Pancreas (tissue), 10 donors: ENCODE data around the gene SCIN. TPM values are rescaled to one million over a fixed set of nuclear protein-coding genes. Genes with fewer than 3 reads are reported as not detected.
"Not testable (repeated sequence)": the region's sequence is repeated elsewhere in the genome, so short reads cannot be mapped to it uniquely, and the experiment has no call there.

Experiments used
- ATAC-seq, 4 donors: fragments of 200-7000 bp; cut with Tn5 transposase; one replicate each; pipeline versions ENCODE4 v1.8.0 to v1.9.1; 2020; ENCODE audit warnings: mild to moderate bottlenecking in 4 of 4, moderate library complexity in 4 of 4
- DNase-seq, 6 donors: peaks; one replicate each; pipeline ENCODE4 v3.0.0-alpha.2; 2020
- FAIRE-seq: peaks from 2 replicates; lab custom pipeline; 2012; peaks lifted over from hg19 to GRCh38; lab: Jason Lieb, UNC
- H3K27ac ChIP-seq, 4 donors: fragments of 200-600 bp; sonication (generic); 1 replicate in 3 of 4; 2 replicates in 1 of 4; pipeline versions ENCODE4 v1.5.0 to v1.8.0; 2020
- H3K27me3 ChIP-seq, 4 donors: fragments of 200-600 bp; one replicate each; pipeline ENCODE4 v1.8.0; 2021
- H3K36me3 ChIP-seq, 3 donors: fragments of 200-600 bp; sonication (generic) in 1 of 3; one replicate each; pipeline versions ENCODE4 v1.5.0 to v1.8.0; 2020 to 2021
- H3K4me1 ChIP-seq, 3 donors: fragments of 200-600 bp; one replicate each; pipeline ENCODE4 v1.8.0; 2021
- H3K4me3 ChIP-seq, 4 donors: fragments of 200-600 bp; sonication (generic) in 2 of 4; one replicate each; pipeline versions ENCODE4 v1.5.0 to v1.8.0; 2020 to 2021
- H3K9me3 ChIP-seq, 4 donors: fragments of 200-600 bp; one replicate each; pipeline ENCODE4 v1.8.0; 2021
- whole genome bisulfite sequencing, 2 donors: extraction: QIAGEN DNeasy Blood & Tissue Kit; methylation state at CpG; one replicate each; pipeline ENCODE4 v1.1.7; 2013; 5-methylcytosine and 5-hydroxymethylcytosine counted together
- intact Hi-C, 3 donors: fragments of 100-400 bp; cut with DNase I; formaldehyde crosslinking; loops; one replicate each; pipeline versions ENCODE4 v1.11.1 to v1.14.2; 2022
- polyA plus RNA-seq, 2 donors: library from polyadenylated mRNA; stranded (reverse); fragments of 200-250 nt; gene quantifications; one replicate each; pipeline ENCODE4 v1.2.3, GENCODE V29; 2013
- total RNA-seq, 6 donors: library from RNA; stranded (reverse); fragmentation: NEBNext Ultra II Directional in 4 of 6; extraction: Animal tissue kit (Norgen Biotek cat#: 25700) in 4 of 6; gene quantifications; one replicate each; pipeline versions ENCODE4 v1.2.1 to v1.2.4, GENCODE V29; 2021 to 2023
- TF ChIP-seq, protein P1 (sequence below), 4 donors: fragments of 200-600 bp; sonication (generic) in 3 of 4; IDR thresholded peaks; one replicate each; pipeline versions ENCODE4 v1.5.0 to v1.8.0; 2021; ENCODE audit warnings: antibody characterized with exemption in 4 of 4
- donor health status: healthy with polysubstance abuse.
- donor health status: DM: no; HTN: no; CAD: no; lungs with moderate emphysema.
- donor health status: DM: no; HTN: no; CAD: no.
- donor health status: control.
- donor health status: control.
- donor health status: Bipolar disorder and iron deficiency.
- donor health status: DM: yes; HTN: yes; CAD: no.
- donor health status: DM: no; HTN: no; CAD: no.
- donor health status: DM: no; HTN: no; CAD: no.
- donor health status: DM: yes; HTN: yes; CAD: no.

Gene SCIN
- total and polyA plus RNA-seq, 8 donors, result 0.39 to 6.1 (median 1.1) TPM

DNA sequence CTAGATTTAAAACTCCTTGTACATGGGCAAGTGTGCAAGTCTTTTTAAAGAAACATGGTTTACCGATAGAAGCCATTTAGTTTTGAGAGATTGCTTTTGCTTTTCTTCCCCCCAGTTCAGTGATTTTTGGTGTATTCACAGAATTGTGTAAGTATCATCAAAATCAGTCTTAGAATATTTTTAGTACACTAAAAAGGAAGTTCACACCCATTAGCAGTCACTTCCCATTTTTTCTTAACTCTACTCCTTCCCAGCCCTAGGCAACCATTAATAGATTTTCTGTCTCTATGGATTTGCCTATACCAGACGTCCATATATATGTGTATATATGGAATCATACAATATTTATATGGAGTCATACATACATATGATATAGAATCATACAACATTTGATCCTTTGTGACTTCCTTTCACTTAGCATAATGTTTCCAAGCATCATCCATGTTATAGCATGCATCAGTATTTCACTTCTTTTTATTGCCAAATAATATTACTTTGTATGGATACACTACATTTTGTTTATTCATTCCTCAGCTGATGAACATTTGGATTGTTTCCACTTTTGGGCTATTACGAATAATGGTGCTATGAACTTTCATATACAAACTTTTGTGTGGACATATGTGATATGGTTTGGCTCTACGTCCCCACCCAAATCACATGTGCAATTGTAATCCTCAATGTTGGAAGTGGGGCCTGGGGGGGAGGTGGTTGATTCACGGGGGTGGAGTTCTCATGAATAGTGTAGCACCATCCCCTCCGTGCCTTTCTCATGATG is 100.4 kb downstream of the SCIN start:
- H3K4me1 ChIP-seq, result peaks cover 0 to 6% (median 0%) of the 10 kb centered on the region in 3 donors
- H3K36me3 ChIP-seq, result no peaks in the 10 kb centered on the region
- no peak for DNase-seq
- no peak for FAIRE-seq
- H3K9me3 ChIP-seq, result no peaks in the 10 kb centered on the region
- no peak overlapping the region for H3K27ac ChIP-seq
- WGBS, 2 donors, result 72 to 80% methylated on average over 6 of the region's 6 CpGs
- intact Hi-C loops, result no loop called here
- ATAC-seq, result peak in 1 of 4 donors; percentile 25
- H3K4me3 ChIP-seq, result no peak overlapping the region
- TF ChIP-seq, protein P1, sequence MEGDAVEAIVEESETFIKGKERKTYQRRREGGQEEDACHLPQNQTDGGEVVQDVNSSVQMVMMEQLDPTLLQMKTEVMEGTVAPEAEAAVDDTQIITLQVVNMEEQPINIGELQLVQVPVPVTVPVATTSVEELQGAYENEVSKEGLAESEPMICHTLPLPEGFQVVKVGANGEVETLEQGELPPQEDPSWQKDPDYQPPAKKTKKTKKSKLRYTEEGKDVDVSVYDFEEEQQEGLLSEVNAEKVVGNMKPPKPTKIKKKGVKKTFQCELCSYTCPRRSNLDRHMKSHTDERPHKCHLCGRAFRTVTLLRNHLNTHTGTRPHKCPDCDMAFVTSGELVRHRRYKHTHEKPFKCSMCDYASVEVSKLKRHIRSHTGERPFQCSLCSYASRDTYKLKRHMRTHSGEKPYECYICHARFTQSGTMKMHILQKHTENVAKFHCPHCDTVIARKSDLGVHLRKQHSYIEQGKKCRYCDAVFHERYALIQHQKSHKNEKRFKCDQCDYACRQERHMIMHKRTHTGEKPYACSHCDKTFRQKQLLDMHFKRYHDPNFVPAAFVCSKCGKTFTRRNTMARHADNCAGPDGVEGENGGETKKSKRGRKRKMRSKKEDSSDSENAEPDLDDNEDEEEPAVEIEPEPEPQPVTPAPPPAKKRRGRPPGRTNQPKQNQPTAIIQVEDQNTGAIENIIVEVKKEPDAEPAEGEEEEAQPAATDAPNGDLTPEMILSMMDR (IDR thresholded peaks at IDR 0.05), result no peak
- no peaks in the 10 kb centered on the region for H3K27me3 ChIP-seq

DNA sequence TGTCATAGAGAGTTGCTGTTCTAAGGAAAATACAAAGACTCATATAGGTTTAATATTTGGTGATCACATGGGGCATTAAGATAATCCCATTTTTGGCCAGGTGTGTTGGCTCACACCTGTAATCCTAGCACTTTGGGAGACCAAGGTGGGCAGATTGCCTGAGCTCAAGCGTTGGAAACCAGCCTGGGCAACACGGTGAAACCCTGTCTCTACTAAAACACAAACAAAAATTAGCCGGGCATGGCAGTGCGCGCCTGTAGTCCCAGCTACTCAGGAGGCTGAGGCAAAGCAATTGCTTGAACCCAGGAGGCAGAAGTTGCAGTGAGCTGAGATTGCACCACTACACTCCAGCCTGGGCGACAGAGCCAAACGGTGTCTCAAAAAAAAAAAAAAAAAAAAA is 102.9 kb downstream of the SCIN start:
- WGBS, 2 donors, result 56 to 66% methylated on average over 7 of the region's 7 CpGs
- H3K9me3 ChIP-seq, intact Hi-C loops, H3K4me3 ChIP-seq, DNase-seq, H3K4me1 ChIP-seq, ATAC-seq, H3K27ac ChIP-seq, H3K27me3 ChIP-seq, H3K36me3 ChIP-seq, FAIRE-seq: not testable (repeated sequence)

DNA sequence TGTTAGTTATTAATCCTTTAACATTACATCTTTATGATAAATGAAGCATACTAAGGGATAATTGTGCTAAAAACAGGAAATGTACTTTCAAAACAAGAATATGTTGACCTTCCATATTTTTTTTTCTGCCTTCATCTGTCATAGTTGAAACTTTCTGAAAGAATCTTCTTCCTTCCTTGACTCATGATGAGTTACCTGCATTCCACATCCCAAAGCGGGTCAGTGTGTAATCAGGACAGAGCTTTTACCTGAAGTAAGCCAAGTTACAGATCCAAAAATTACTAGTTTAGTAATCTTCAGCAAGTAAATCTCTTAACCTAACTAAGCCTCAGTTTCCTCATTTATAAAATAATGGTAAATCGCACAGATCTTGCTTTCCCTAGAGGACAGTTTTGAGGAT is 103.5 kb downstream of the SCIN start:
- ATAC-seq (no peak), FAIRE-seq (no peak), DNase-seq (no peak)
- Histone ChIP-seq H3K36me3 (no peaks in the 10 kb centered on the region), H3K27me3 (no peaks in the 10 kb centered on the region), H3K4me3 (no peak overlapping the region), H3K4me1 (peaks cover 0 to 6% (median 0%) of the 10 kb centered on the region in 3 donors), H3K9me3 (no peaks in the 10 kb centered on the region), H3K27ac (no peak overlapping the region)
- 82 to 97% methylated on average over 2 of the region's 2 CpGs for WGBS, 2 donors
- TF ChIP-seq, protein P1 (IDR thresholded peaks at IDR 0.05), result no peak
- intact Hi-C loops, result no loop called here

DNA sequence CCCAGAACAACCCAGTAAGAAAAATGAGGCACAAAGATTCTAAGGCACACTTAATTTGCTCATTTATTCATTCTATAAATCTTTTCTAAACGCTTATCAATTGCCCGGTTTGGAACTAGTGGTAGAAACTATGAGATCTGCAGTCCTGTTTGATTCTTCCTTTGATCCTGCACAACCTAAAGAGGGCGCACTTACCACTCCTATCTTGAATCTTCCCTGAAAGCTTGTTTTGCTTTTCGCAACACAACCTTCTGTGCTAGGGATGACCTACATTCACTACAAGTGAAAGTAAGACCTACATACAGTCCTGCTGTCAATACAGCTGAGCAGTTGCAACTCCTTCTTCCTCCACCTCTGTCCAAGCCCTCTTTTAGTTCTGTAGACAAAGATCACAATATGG is 104.3 kb downstream of the SCIN start:
- 41 to 45% methylated on average over 4 of the region's 4 CpGs for WGBS, 2 donors
- ATAC-seq, result peak; percentile 60 to 97 (median 93)

DNA sequence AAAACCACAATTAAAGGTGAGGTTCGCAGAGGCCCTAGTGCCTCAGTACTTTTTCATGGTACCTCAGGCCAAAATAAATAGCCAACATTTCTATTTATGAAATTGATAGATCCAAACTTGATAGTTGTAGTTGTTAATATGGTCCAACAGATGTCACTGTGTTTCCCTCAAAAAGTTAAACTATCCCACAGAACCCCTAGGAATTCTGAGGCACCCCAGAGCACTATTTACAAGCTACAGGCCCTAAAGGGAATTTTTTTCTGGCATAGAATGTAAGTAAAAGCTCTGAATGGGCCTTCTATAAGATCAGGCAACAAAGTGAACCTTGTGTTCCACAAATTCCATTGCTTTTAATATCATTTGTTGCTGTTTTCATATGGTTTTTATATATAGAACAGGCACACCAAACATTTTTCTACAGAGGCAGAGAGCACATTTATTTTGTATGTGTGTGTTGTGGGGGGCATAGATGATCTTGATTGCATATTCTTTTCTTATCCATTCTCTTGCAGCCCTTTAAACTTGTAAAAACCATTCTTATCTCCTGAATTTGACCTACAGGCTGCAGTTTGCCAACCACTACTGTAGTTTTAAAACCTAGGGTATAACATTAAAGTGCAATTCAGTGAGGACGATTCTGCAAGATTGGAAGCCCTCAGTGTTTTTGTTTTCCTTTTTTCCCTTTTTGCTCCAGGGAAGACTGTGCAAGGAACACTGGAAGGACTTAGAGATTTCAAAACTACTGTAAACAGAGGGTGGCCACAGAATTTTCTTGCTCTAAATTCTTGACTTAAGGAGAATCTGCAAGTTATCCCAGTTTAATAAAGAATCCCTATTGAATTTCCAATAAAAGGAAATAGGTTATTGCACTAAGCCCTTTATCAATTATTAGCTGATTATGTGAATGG is 113.4 kb downstream of the SCIN start:
- H3K27me3 ChIP-seq, result no peaks in the 10 kb centered on the region
- H3K4me3 ChIP-seq, result no peak overlapping the region
- H3K4me1 ChIP-seq, result no peaks in the 10 kb centered on the region
- H3K36me3 ChIP-seq, result no peaks in the 10 kb centered on the region
- WGBS, 2 donors, result 35 to 37% methylated on average over 2 of the region's 2 CpGs
- no peaks in the 10 kb centered on the region for H3K9me3 ChIP-seq
- no peak for FAIRE-seq
- DNase-seq, result no peak
- ATAC-seq, result no peak
- TF ChIP-seq, protein P1 (IDR thresholded peaks at IDR 0.05), result no peak
- intact Hi-C loops, result loop anchor here in 1 of 3 donors (10.0 kb wide), 1 partner anchor 491 kb away; no protein-coding TSS in a partner anchor
- H3K27ac ChIP-seq, result no peak overlapping the region

More for the DNA sequence above, 104.3 kb downstream of the SCIN start:
- intact Hi-C loops, result no loop called here
- no peak for FAIRE-seq
- H3K27me3 ChIP-seq, result no peaks in the 10 kb centered on the region
- TF ChIP-seq, protein P1 (IDR thresholded peaks at IDR 0.05), result peak in 3 of 4 donors; percentile 17 to 43 (median 20)
- H3K4me3 ChIP-seq, result no peak overlapping the region
- peaks cover 0 to 5% (median 0%) of the 10 kb centered on the region in 3 donors for H3K4me1 ChIP-seq
- no peaks in the 10 kb centered on the region for H3K36me3 ChIP-seq
- no peak overlapping the region for H3K27ac ChIP-seq
- peak in 3 of 6 donors; percentile 20 to 34 (median 33) for DNase-seq
- H3K9me3 ChIP-seq, result no peaks in the 10 kb centered on the region
